Hepatocyte (in vitro differentiated cells): ENCODE data around the gene CRK. TPM values are rescaled to one million over a fixed set of nuclear protein-coding genes. Genes with fewer than 3 reads are reported as not detected.
A peak's percentile ranks its signal among the peaks of the same experiment; 100 is the strongest.

Experiments used
- DNase-seq: peaks from one replicate; pipeline ENCODE4 v3.0.0-alpha.2; 2016; ENCODE audit warnings: low spot score
- H2AFZ ChIP-seq: fragments of 200-600 bp; sonication (generic); 2 replicates; pipeline ENCODE4 v1.6.0; 2016; ENCODE audit warnings: antibody characterized with exemption, mild to moderate bottlenecking
- H3K27ac ChIP-seq: fragments of 200-600 bp; sonication (generic); 2 replicates; pipeline ENCODE4 v1.5.1; 2016; ENCODE audit warnings: mild to moderate bottlenecking
- H3K27me3 ChIP-seq: fragments of 200-600 bp; sonication (generic); 2 replicates; pipeline ENCODE4 v1.6.1; 2016
- H3K36me3 ChIP-seq: fragments of 200-600 bp; sonication (generic); replicated peaks from 2 replicates; pipeline ENCODE4 v1.5.1; 2016; ENCODE audit warnings: low read depth; ENCODE audit not compliant: insufficient read depth
- H3K4me1 ChIP-seq: fragments of 200-600 bp; sonication (generic); 2 replicates; pipeline ENCODE4 v1.5.1; 2016; ENCODE audit warnings: mild to moderate bottlenecking, moderate library complexity; ENCODE audit not compliant: insufficient read depth
- H3K4me2 ChIP-seq: fragments of 200-600 bp; sonication (generic); 2 replicates; pipeline ENCODE4 v1.6.0; 2016
- H3K4me3 ChIP-seq: fragments of 200-600 bp; sonication (generic); 2 replicates; pipeline ENCODE4 v1.5.1; 2016; ENCODE audit warnings: mild to moderate bottlenecking
- H3K79me2 ChIP-seq: fragments of 200-600 bp; sonication (generic); 2 replicates; pipeline ENCODE4 v1.6.0; 2017; ENCODE audit warnings: mild to moderate bottlenecking
- H3K9me2 ChIP-seq: fragments of 200-600 bp; sonication (generic); replicated peaks from 2 replicates; pipeline ENCODE4 v1.6.0; 2017; ENCODE audit warnings: mild to moderate bottlenecking; ENCODE audit not compliant: insufficient read depth
- H3K9me3 ChIP-seq: fragments of 200-600 bp; sonication (generic); 2 replicates; pipeline ENCODE4 v1.5.1; 2016; ENCODE audit warnings: low read depth, mild to moderate bottlenecking
- H4K20me1 ChIP-seq: fragments of 200-600 bp; sonication (generic); 2 replicates; pipeline ENCODE4 v1.6.0; 2016; ENCODE audit warnings: mild to moderate bottlenecking; ENCODE audit not compliant: insufficient read depth, poor library complexity, severe bottlenecking
- CTCF ChIP-seq: fragments of 200-600 bp; sonication (generic); IDR thresholded peaks from 2 replicates; pipeline ENCODE4 v1.5.1; 2016; ENCODE audit warnings: antibody characterized with exemption, mild to moderate bottlenecking; ENCODE audit not compliant: poor library complexity
- EZH2 ChIP-seq: fragments of 200-600 bp; sonication (generic); IDR thresholded peaks from 2 replicates; pipeline ENCODE4 v1.6.1; 2016; ENCODE audit warnings: antibody characterized with exemption, mild to moderate bottlenecking, borderline replicate concordance
- EZH2phosphoT487 ChIP-seq: fragments of 200-600 bp; sonication (generic); IDR thresholded peaks from one replicate; pipeline ENCODE4 v1.6.1; 2018; ENCODE audit warnings: antibody characterized with exemption, mild to moderate bottlenecking, low read depth, moderate library complexity; ENCODE audit not compliant: unreplicated experiment, severe bottlenecking
- WGBS: methylation state at CpG from one replicate; pipeline ENCODE4 v1.1.6; 2016; ENCODE audit warnings: low lambda C conversion rate; ENCODE audit errors: missing lambda C conversion rate; 5-methylcytosine and 5-hydroxymethylcytosine counted together
- polyA plus RNA-seq: library from polyadenylated mRNA; unstranded; fragments of >200 nt; fragmentation: Nextera tagmentation; extraction: Ambion mirVana; gene quantifications from 2 replicates; pipeline ENCODE4 v1.2.1, GENCODE V29; 2016
- total RNA-seq: library from RNA; depleted of rRNA; stranded (reverse); fragments of >200 nt; gene quantifications from 2 replicates; pipeline ENCODE4 v1.2.3, GENCODE V29; 2014

Gene CRK
- total and polyA plus RNA-seq, 2 experiments from 2014 or later: 66.5 to 72.1 TPM

DNA sequence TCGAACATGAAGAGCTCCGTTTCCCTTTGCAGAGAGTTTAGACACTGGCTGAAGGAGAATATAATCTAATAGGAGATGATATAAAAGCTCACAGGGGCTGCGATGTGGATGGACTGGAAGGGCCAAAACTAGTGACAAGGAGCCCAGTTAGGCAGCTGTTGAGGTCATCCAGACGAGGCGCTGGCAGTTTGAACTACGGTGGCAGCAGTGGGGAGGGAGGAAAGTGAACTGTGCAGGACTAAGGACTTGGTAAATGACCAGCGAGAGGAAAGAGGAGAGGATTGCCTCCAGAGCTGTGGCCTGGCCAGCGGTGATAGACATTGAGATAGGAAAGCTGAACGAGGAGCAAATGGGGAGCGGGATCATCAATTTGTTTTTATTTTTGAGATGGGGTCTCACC is 41.4 kb downstream of the CRK start:
- no peaks in the 10 kb centered on the region for H3K36me3 ChIP-seq
- DNase-seq: no peak
- H3K4me3 ChIP-seq: no peak overlapping the region
- no peaks in the 10 kb centered on the region for H3K4me1 ChIP-seq
- H3K79me2 ChIP-seq: no peaks in the 10 kb centered on the region
- H3K27me3 ChIP-seq: no peaks in the 10 kb centered on the region
- H3K9me3 ChIP-seq: no peaks in the 10 kb centered on the region
- no peak overlapping the region for H2AFZ ChIP-seq
- H3K9me2 ChIP-seq: no peaks in the 10 kb centered on the region
- no peak for TF ChIP-seq EZH2phosphoT487
- no peak for TF ChIP-seq EZH2
- no peak for TF ChIP-seq CTCF
- H3K4me2 ChIP-seq: no peak overlapping the region
- H4K20me1 ChIP-seq: no peaks in the 10 kb centered on the region
- 84% methylated on average over 10 of the region's 10 CpGs for WGBS
- H3K27ac ChIP-seq: no peak overlapping the region

DNA sequence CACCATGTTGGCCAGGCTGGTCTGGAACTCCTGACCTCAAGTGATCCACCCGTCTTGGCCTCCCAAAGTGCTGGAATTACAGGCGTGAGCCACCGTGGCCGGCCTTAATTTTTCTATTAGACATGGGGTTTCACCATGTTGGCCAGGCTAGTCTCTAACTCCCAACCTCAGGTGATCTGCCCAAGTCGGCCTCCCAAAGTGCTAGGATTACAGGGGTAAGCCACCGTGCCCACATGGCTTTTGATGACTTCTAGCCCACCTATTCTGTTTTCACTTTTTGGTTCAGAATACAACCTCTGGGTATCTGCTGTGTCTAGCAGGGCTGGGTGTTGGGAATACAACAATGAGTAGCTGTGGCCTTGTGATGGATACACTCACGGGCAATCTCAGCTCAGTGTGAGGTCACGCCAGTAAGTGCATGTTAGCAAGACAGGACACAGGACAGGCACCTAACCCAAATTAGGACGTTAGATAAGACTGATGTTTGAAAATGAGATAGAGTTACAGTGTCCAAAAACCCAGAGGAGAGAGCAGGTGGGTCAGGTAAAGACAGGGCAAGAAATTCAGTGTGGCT is 41.9 kb downstream of the CRK start:
- 89% methylated on average over 9 of the region's 9 CpGs for WGBS
- Histone ChIP-seq H3K4me1 (no peaks in the 10 kb centered on the region), H3K4me3 (no peak overlapping the region), H3K9me2 (no peaks in the 10 kb centered on the region), H3K79me2 (no peaks in the 10 kb centered on the region), H3K27ac (no peak overlapping the region), H2AFZ (no peak overlapping the region), H3K36me3 (no peaks in the 10 kb centered on the region), H3K9me3 (no peaks in the 10 kb centered on the region), H3K4me2 (no peak overlapping the region), H4K20me1 (no peaks in the 10 kb centered on the region), H3K27me3 (no peaks in the 10 kb centered on the region)
- DNase-seq: no peak
- TF ChIP-seq EZH2phosphoT487: no peak
- TF ChIP-seq EZH2: no peak
- no peak for TF ChIP-seq CTCF

- Histone ChIP-seq H3K4me3 (no peak overlapping the region), H4K20me1 (no peaks in the 10 kb centered on the region), H3K79me2 (no peaks in the 10 kb centered on the region), H3K36me3 (no peaks in the 10 kb centered on the region), H3K4me2 (peak overlapping the region; percentile 44), H2AFZ (no peak overlapping the region), H3K4me1 (no peaks in the 10 kb centered on the region), H3K9me3 (no peaks in the 10 kb centered on the region), H3K9me2 (no peaks in the 10 kb centered on the region), H3K27ac (peak overlapping the region; percentile 72), H3K27me3 (no peaks in the 10 kb centered on the region)
- 60% methylated on average over 6 of the region's 6 CpGs for WGBS
- peak; percentile 69 for DNase-seq
- TF ChIP-seq EZH2phosphoT487: no peak
- TF ChIP-seq CTCF: no peak
- TF ChIP-seq EZH2: no peak
Measured at GRCh38 chr17:1413281-1413791, 42.7 kb downstream of the CRK start.
